GM23338 (cell line): ENCODE data around the gene HELZ. TPM values are rescaled to one million over a fixed set of nuclear protein-coding genes. Genes with fewer than 3 reads are reported as not detected.

Experiments used
- ATAC-seq: fragments of 200-7000 bp; cut with Tn5 transposase; 3 replicates; pipeline ENCODE4 v1.9.1; 2020
- DNase-seq: peaks from one replicate; pipeline ENCODE4 v3.0.0-alpha.2; 2015; ENCODE audit warnings: low spot score
- H2AFZ ChIP-seq: fragments of 200-600 bp; sonication (generic); 2 replicates; pipeline ENCODE4 v1.8.0; 2016; ENCODE audit warnings: antibody characterized with exemption, mild to moderate bottlenecking, moderate library complexity
- H3F3A ChIP-seq: fragments of 200-600 bp; sonication (generic); replicated peaks from 2 replicates; pipeline ENCODE4 v1.8.0; 2017; ENCODE audit warnings: antibody characterized with exemption, mixed run types, low read depth
- H3K27ac ChIP-seq: fragments of 200-600 bp; sonication (generic); 2 replicates; pipeline ENCODE4 v1.6.1; 2016; ENCODE audit warnings: low read depth
- H3K27me3 ChIP-seq: fragments of 200-600 bp; sonication (generic); 2 replicates; pipeline ENCODE4 v1.8.0; 2016; ENCODE audit warnings: mild to moderate bottlenecking, mixed run types, moderate library complexity; ENCODE audit not compliant: insufficient read depth
- H3K36me3 ChIP-seq: fragments of 200-600 bp; sonication (generic); 2 replicates; pipeline ENCODE4 v1.8.0; 2016; ENCODE audit warnings: mild to moderate bottlenecking; ENCODE audit not compliant: insufficient read depth
- H3K4me1 ChIP-seq: fragments of 200-600 bp; sonication (generic); 2 replicates; pipeline ENCODE4 v1.8.0; 2016; ENCODE audit warnings: mild to moderate bottlenecking, moderate library complexity; ENCODE audit not compliant: insufficient read depth
- H3K4me2 ChIP-seq: fragments of 200-600 bp; sonication (generic); 2 replicates; pipeline ENCODE4 v1.7.1; 2017; ENCODE audit warnings: mixed run types
- H3K4me3 ChIP-seq: fragments of 200-600 bp; sonication (generic); 2 replicates; pipeline ENCODE4 v1.6.1; 2016; ENCODE audit warnings: mixed run types
- H3K79me2 ChIP-seq: fragments of 200-600 bp; sonication (generic); replicated peaks from 2 replicates; pipeline ENCODE4 v1.8.0; 2017; ENCODE audit warnings: mild to moderate bottlenecking; ENCODE audit not compliant: insufficient read depth
- H3K9me2 ChIP-seq: fragments of 200-600 bp; sonication (generic); 2 replicates; pipeline ENCODE4 v1.8.0; 2017; ENCODE audit not compliant: insufficient read depth
- H4K20me1 ChIP-seq: fragments of 200-600 bp; sonication (generic); replicated peaks from 2 replicates; pipeline ENCODE4 v1.8.0; 2017; ENCODE audit warnings: mild to moderate bottlenecking; ENCODE audit not compliant: insufficient read depth
- H3K27ac Mint-ChIP-seq: 2 replicates; pipeline ENCODE4 v1.8.0; 2020; ENCODE audit warnings: inconsistent platforms, mild to moderate bottlenecking, moderate library complexity, mixed read lengths
- H3K27me3 Mint-ChIP-seq: 3 replicates; pipeline ENCODE4 v1.8.0; 2022; ENCODE audit warnings: low read depth, mild to moderate bottlenecking, moderate library complexity, mixed read lengths, inconsistent platforms; ENCODE audit not compliant: insufficient read depth, poor library complexity
- H3K36me3 Mint-ChIP-seq: 3 replicates; pipeline ENCODE4 v1.8.0; 2021; ENCODE audit warnings: low read depth, mild to moderate bottlenecking, inconsistent platforms, moderate library complexity, mixed read lengths
- H3K4me1 Mint-ChIP-seq: 3 replicates; pipeline ENCODE4 v1.8.0; 2020; ENCODE audit warnings: mild to moderate bottlenecking, inconsistent platforms, mixed read lengths
- H3K4me3 Mint-ChIP-seq: 3 replicates; pipeline ENCODE4 v1.8.0; 2021; ENCODE audit warnings: moderate library complexity, mild to moderate bottlenecking, inconsistent platforms, mixed read lengths
- H3K9me3 Mint-ChIP-seq: 3 replicates; pipeline ENCODE4 v1.8.0; 2020; ENCODE audit warnings: moderate library complexity, mild to moderate bottlenecking, inconsistent platforms, mixed read lengths
- EZH2phosphoT487 ChIP-seq: fragments of 200-600 bp; sonication (generic); IDR thresholded peaks from one replicate; pipeline ENCODE4 v1.8.1; 2018; ENCODE audit warnings: antibody characterized with exemption; ENCODE audit not compliant: unreplicated experiment
- JUNB ChIP-seq: IDR thresholded peaks from one replicate; pipeline ENCODE4 v1.6.1; 2016; ENCODE audit warnings: antibody characterized with exemption; ENCODE audit not compliant: unreplicated experiment
- NANOG ChIP-seq: IDR thresholded peaks from 2 replicates; pipeline ENCODE4 v1.6.1; 2016; ENCODE audit warnings: antibody characterized with exemption, borderline replicate concordance
- POLR2AphosphoS5 ChIP-seq: IDR thresholded peaks from 2 replicates; pipeline ENCODE4 v1.6.1; 2016; ENCODE audit warnings: antibody characterized with exemption, low read depth
- ZNF462 ChIP-seq: fragments of 250-450 bp; sonication (Bioruptor Pico); IDR thresholded peaks from 2 replicates; pipeline ENCODE4 v1.5.0; 2020; ENCODE audit warnings: mild to moderate bottlenecking, moderate library complexity
- polyA plus RNA-seq: library from polyadenylated mRNA; unstranded; fragments of >200 nt; fragmentation: Nextera tagmentation; extraction: Ambion mirVana; gene quantifications from 2 replicates; pipeline ENCODE4 v1.2.1, GENCODE V29; 2016
- total RNA-seq: library from RNA; depleted of rRNA; stranded (reverse); fragments of >200 nt; shearing (Covaris generic); gene quantifications from 2 replicates; pipeline ENCODE4 v1.2.3, GENCODE V29; 2014
- TF ChIP-seq, protein P1 (sequence below): IDR thresholded peaks from 2 replicates; pipeline ENCODE4 v1.6.1; 2016; ENCODE audit warnings: antibody characterized with exemption
- TF ChIP-seq, protein P2 (sequence below): IDR thresholded peaks from one replicate; pipeline ENCODE4 v1.6.1; 2018; ENCODE audit warnings: antibody characterized with exemption; ENCODE audit not compliant: unreplicated experiment

Gene HELZ
- total and polyA plus RNA-seq, 2 experiments from 2014 or later, result 38.9 to 62.0 TPM

GRCh38 chr17:67088639-67089038 is 156.4 kb downstream of the HELZ start:
- H3K27ac Mint-ChIP-seq, result no peak overlapping the region
- no peak for ATAC-seq

More at GRCh38 chr17:67088639-67089038, 156.4 kb downstream of the HELZ start:
- TF ChIP-seq EZH2phosphoT487 (no peak), JUNB (no peak), ZNF462 (CRISPR knock-in tag) (no peak), POLR2AphosphoS5 (no peak), NANOG (no peak)
- TF ChIP-seq, protein P1, sequence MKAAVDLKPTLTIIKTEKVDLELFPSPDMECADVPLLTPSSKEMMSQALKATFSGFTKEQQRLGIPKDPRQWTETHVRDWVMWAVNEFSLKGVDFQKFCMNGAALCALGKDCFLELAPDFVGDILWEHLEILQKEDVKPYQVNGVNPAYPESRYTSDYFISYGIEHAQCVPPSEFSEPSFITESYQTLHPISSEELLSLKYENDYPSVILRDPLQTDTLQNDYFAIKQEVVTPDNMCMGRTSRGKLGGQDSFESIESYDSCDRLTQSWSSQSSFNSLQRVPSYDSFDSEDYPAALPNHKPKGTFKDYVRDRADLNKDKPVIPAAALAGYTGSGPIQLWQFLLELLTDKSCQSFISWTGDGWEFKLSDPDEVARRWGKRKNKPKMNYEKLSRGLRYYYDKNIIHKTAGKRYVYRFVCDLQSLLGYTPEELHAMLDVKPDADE, result no peak
- TF ChIP-seq, protein P2, sequence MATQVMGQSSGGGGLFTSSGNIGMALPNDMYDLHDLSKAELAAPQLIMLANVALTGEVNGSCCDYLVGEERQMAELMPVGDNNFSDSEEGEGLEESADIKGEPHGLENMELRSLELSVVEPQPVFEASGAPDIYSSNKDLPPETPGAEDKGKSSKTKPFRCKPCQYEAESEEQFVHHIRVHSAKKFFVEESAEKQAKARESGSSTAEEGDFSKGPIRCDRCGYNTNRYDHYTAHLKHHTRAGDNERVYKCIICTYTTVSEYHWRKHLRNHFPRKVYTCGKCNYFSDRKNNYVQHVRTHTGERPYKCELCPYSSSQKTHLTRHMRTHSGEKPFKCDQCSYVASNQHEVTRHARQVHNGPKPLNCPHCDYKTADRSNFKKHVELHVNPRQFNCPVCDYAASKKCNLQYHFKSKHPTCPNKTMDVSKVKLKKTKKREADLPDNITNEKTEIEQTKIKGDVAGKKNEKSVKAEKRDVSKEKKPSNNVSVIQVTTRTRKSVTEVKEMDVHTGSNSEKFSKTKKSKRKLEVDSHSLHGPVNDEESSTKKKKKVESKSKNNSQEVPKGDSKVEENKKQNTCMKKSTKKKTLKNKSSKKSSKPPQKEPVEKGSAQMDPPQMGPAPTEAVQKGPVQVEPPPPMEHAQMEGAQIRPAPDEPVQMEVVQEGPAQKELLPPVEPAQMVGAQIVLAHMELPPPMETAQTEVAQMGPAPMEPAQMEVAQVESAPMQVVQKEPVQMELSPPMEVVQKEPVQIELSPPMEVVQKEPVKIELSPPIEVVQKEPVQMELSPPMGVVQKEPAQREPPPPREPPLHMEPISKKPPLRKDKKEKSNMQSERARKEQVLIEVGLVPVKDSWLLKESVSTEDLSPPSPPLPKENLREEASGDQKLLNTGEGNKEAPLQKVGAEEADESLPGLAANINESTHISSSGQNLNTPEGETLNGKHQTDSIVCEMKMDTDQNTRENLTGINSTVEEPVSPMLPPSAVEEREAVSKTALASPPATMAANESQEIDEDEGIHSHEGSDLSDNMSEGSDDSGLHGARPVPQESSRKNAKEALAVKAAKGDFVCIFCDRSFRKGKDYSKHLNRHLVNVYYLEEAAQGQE, result no peak
- no peak overlapping the region for H2AFZ ChIP-seq
- no peaks in the 10 kb centered on the region for H3K36me3 ChIP-seq
- Mint-ChIP-seq H3K27me3 (peaks cover 3% of the 10 kb centered on the region), H3K4me1 (peaks cover 3% of the 10 kb centered on the region; the same call in 1 of the 3 replicates), H3K4me3 (no peak overlapping the region), H3K36me3 (peaks cover 14% of the 10 kb centered on the region), H3K9me3 (0 out of 3 replicates have a peak, but pooled peaks cover 2% of the 10 kb centered on the region)
- no peaks in the 10 kb centered on the region for H3K27me3 ChIP-seq
- no peak overlapping the region for H3K4me3 ChIP-seq
- no peak overlapping the region for H3K27ac ChIP-seq
- H3K79me2 ChIP-seq, result no peaks in the 10 kb centered on the region; the same call in none of the 2 replicates
- no peak overlapping the region for H3K4me2 ChIP-seq
- no peaks in the 10 kb centered on the region for H3K4me1 ChIP-seq
- no peak for DNase-seq
- H4K20me1 ChIP-seq, result no peaks in the 10 kb centered on the region
- no peaks in the 10 kb centered on the region for H3F3A ChIP-seq
- H3K9me2 ChIP-seq, result no peaks in the 10 kb centered on the region
